NCI-H1092 treated with DMSO at 0.1 percent for 48 hours (cell line): ENCODE data around the gene GATA5.

ENCODE experiments used
- DNase-seq: peaks from one replicate; lab custom pipeline; 2025; lab: John Stamatoyannopoulos, UW

Gene GATA5

GRCh38 chr20:62416651-62417637 lies 58.9 kb downstream of the GATA5 start:
- no peak for DNase-seq

GRCh38 chr20:62415354-62416111 lies 60.3 kb downstream of the GATA5 start:
- no peak for DNase-seq

- DNase-seq = no peak
Observed at GRCh38 chr20:62413896-62414481, 61.8 kb downstream of the GATA5 start.
